Natural killer cell (primary cell): Measurements from ENCODE around the gene DENND1A. TPM values are rescaled to one million over a fixed set of nuclear protein-coding genes. Genes with fewer than 3 reads are reported as not detected.

Experiments used
- ATAC-seq, 3 donors: fragments of 150-1000 bp in 2 of 3; fragments of 200-7000 bp in 1 of 3; cut with Tn5 transposase; 1 replicate in 1 of 3; 2 replicates in 2 of 3; pipeline ENCODE4 v1.10.0; 2021; ENCODE audit warnings: mild to moderate bottlenecking in 2 of 3, moderate library complexity in 2 of 3
- DNase-seq, 2 donors: peaks; one replicate each; pipeline versions ENCODE4 v3.0.0 to v3.0.0-alpha.2; 2013 to 2021; ENCODE audit warnings: mixed read lengths in 1 of 2
- H3K27ac ChIP-seq: one replicate; pipeline ENCODE4 v1.5.1; 2013; ENCODE audit warnings: mild to moderate bottlenecking, low read length
- H3K27me3 ChIP-seq: one replicate; pipeline ENCODE4 v1.6.1; 2013; ENCODE audit warnings: low read length; ENCODE audit not compliant: control insufficient read depth, insufficient read depth
- H3K36me3 ChIP-seq: one replicate; pipeline ENCODE4 v1.6.1; 2013; ENCODE audit warnings: low read length; ENCODE audit not compliant: control insufficient read depth, insufficient read depth
- H3K4me1 ChIP-seq: one replicate; pipeline ENCODE4 v1.6.1; 2013; ENCODE audit warnings: low read length; ENCODE audit not compliant: control insufficient read depth, insufficient read depth
- H3K4me3 ChIP-seq: one replicate; pipeline ENCODE4 v1.5.1; 2013; ENCODE audit warnings: low read length
- H3K9me3 ChIP-seq: one replicate; pipeline ENCODE4 v1.6.1; 2013; ENCODE audit warnings: low read length; ENCODE audit not compliant: control insufficient read depth, insufficient read depth
- H3K27ac Mint-ChIP-seq, 2 donors: one replicate each; pipeline ENCODE4 v1.8.0; 2022; ENCODE audit warnings: mild to moderate bottlenecking in 2 of 2, mixed read lengths in 2 of 2, moderate library complexity in 1 of 2
- H3K27me3 Mint-ChIP-seq, 2 donors: one replicate each; pipeline ENCODE4 v1.8.0; 2022; ENCODE audit warnings: low read depth in 2 of 2, mixed read lengths in 2 of 2
- H3K36me3 Mint-ChIP-seq: one replicate; pipeline ENCODE4 v1.8.0; 2022; ENCODE audit warnings: mixed read lengths
- H3K4me1 Mint-ChIP-seq, 2 donors: one replicate each; pipeline ENCODE4 v1.8.0; 2022; ENCODE audit warnings: mixed read lengths in 2 of 2
- H3K4me3 Mint-ChIP-seq: one replicate; pipeline ENCODE4 v1.8.0; 2022; ENCODE audit warnings: mild to moderate bottlenecking, moderate library complexity, mixed read lengths
- H3K9me3 Mint-ChIP-seq, 2 donors: one replicate each; pipeline ENCODE4 v1.8.0; 2022; ENCODE audit warnings: mixed read lengths in 2 of 2
- WGBS: methylation state at CpG from one replicate; pipeline ENCODE4 v1.1.7; 2013; ENCODE audit warnings: missing lambda C conversion rate; ENCODE audit not compliant: insufficient coverage; 5-methylcytosine and 5-hydroxymethylcytosine counted together
- intact Hi-C: fragments of 100-400 bp; cut with micrococcal nuclease; formaldehyde crosslinking; loops from one replicate; pipeline ENCODE4 v1.14.2; 2022
- total RNA-seq, 4 donors: library from RNA; stranded (reverse); fragments of 120-200 nt in 1 of 4; gene quantifications; one replicate each; pipeline versions ENCODE4 v1.2.3 to v1.2.4, GENCODE V29; 2013 to 2022
- TF ChIP-seq, protein P1 (sequence below): fragments of 200-600 bp; IDR thresholded peaks from one replicate; pipeline ENCODE4 v1.8.0; 2022; ENCODE audit warnings: antibody characterized with exemption

Gene DENND1A
- total RNA-seq, 3 donors from 2014 or later (not counting 1 experiment from before 2014, with no cell fraction given), result 27.8 to 37.6 (median 30.9) TPM

DNA sequence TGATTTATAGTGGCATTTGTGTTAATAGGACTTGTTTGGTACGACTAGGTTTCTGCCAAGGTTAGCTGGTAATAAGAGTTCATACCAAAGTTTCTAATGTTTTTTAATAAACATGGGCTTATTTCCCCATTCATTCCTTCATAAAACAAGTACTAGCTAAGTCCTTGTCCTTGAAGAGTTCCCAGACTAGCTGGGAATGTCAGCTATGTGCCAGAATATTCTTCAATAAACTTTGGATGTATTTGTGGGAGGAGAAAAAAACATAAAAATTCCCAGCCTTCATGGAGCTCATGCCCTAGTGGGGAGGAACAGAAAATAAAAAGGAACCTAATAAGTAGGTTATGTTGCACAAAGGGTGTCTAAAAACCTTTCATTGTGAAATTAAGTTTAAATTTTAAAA, 176.9 kb downstream of the DENND1A start:
- Histone ChIP-seq H3K36me3 (no peaks in the 10 kb centered on the region), H3K4me3 (no peak overlapping the region), H3K27ac (no peak overlapping the region), H3K4me1 (no peaks in the 10 kb centered on the region), H3K9me3 (no peaks in the 10 kb centered on the region), H3K27me3 (no peaks in the 10 kb centered on the region)
- Mint-ChIP-seq H3K4me3 (no peak overlapping the region), H3K27ac (no peak overlapping the region), H3K27me3 (no peaks in the 10 kb centered on the region), H3K36me3 (no peaks in the 10 kb centered on the region), H3K4me1 (peaks cover 6 to 27% of the 10 kb centered on the region in 2 donors), H3K9me3 (no peaks in the 10 kb centered on the region)
- DNase-seq, result no peak
- intact Hi-C loops, result no loop called here
- WGBS, result 50% methylated on average over 1 of the region's 1 CpG
- no peak for ATAC-seq
- TF ChIP-seq, protein P1, sequence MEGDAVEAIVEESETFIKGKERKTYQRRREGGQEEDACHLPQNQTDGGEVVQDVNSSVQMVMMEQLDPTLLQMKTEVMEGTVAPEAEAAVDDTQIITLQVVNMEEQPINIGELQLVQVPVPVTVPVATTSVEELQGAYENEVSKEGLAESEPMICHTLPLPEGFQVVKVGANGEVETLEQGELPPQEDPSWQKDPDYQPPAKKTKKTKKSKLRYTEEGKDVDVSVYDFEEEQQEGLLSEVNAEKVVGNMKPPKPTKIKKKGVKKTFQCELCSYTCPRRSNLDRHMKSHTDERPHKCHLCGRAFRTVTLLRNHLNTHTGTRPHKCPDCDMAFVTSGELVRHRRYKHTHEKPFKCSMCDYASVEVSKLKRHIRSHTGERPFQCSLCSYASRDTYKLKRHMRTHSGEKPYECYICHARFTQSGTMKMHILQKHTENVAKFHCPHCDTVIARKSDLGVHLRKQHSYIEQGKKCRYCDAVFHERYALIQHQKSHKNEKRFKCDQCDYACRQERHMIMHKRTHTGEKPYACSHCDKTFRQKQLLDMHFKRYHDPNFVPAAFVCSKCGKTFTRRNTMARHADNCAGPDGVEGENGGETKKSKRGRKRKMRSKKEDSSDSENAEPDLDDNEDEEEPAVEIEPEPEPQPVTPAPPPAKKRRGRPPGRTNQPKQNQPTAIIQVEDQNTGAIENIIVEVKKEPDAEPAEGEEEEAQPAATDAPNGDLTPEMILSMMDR, result no peak

DNA sequence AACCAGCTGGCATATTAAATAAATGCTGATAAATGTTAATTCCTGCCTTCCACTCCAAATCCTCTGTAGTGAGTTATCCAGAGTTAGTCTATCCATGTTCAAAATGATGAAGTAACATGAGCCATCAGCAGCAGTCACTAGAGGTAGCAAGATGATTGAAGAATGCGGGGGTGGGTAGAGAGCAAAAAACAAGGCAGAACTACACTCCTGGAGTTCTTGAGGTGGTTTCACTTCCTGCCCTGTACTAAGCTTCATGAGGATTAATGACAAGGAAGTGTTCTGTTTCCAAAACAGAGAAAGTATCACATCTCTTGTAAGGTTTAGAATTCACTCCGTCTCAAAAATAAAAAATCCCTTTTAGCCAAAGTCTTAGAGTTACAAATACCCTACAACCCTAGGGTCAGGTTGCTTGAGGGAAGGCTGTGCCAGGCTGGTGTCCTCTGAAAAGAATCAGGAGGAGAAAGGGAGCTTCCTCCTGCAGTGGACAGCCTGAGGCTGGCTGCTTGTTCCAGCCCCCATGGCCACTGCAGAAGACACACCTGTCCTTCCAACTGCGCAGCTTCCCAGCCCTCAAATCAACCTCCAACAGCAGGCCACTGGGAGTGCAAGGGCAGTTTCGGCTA, 180.2 kb downstream of the DENND1A start:
- WGBS, result 94% methylated on average over 2 of the region's 4 CpGs
- no peaks in the 10 kb centered on the region for H3K36me3 Mint-ChIP-seq

DNA sequence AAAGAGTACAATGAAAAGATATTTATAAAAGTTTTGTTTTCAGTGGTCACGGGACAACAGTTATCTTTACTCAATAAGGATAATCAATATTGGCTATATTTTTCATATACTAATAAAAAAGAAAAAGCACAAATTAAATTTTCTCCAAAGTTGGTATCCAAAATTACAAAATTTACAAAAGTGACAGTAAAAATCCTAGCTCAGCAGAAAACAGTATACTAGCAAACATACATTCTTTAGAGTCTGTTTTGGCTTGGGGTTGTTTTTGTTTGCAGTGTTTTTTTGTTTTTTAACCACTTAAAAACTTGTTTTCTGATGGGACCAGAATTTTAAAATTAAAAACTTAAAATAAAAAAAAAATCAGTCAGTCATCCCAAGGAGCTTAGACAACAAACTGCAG, 183.2 kb downstream of the DENND1A start:
- Mint-ChIP-seq H3K27me3 (no peaks in the 10 kb centered on the region), H3K36me3 (no peaks in the 10 kb centered on the region), H3K9me3 (no peaks in the 10 kb centered on the region), H3K4me3 (no peak overlapping the region), H3K27ac (no peak overlapping the region), H3K4me1 (peaks cover 0 to 17% of the 10 kb centered on the region in 2 donors)
- ATAC-seq (no peak), DNase-seq (no peak)
- H3K9me3 ChIP-seq, result no peaks in the 10 kb centered on the region
- intact Hi-C loops, result no loop called here
- no peaks in the 10 kb centered on the region for H3K4me1 ChIP-seq
- no peaks in the 10 kb centered on the region for H3K27me3 ChIP-seq
- TF ChIP-seq, protein P1, result no peak
- no peak overlapping the region for H3K27ac ChIP-seq
- no peaks in the 10 kb centered on the region for H3K36me3 ChIP-seq
- WGBS, result no CpG with 5 or more reads among the region's 1 CpG
- no peak overlapping the region for H3K4me3 ChIP-seq

More for the DNA sequence above, 180.2 kb downstream of the DENND1A start:
- no peaks in the 10 kb centered on the region for H3K4me1 ChIP-seq
- no peaks in the 10 kb centered on the region for H3K36me3 ChIP-seq
- H3K9me3 ChIP-seq, result no peaks in the 10 kb centered on the region
- Mint-ChIP-seq H3K27ac (no peak overlapping the region), H3K27me3 (no peaks in the 10 kb centered on the region), H3K9me3 (no peaks in the 10 kb centered on the region), H3K4me3 (no peak overlapping the region), H3K4me1 (peaks cover 5 to 27% of the 10 kb centered on the region in 2 donors)
- ATAC-seq (no peak), DNase-seq (peak in 1 of 2 donors; percentile 22)
- no peaks in the 10 kb centered on the region for H3K27me3 ChIP-seq
- intact Hi-C loops, result no loop called here
- TF ChIP-seq, protein P1, result no peak
- no peak overlapping the region for H3K27ac ChIP-seq
- no peak overlapping the region for H3K4me3 ChIP-seq

DNA sequence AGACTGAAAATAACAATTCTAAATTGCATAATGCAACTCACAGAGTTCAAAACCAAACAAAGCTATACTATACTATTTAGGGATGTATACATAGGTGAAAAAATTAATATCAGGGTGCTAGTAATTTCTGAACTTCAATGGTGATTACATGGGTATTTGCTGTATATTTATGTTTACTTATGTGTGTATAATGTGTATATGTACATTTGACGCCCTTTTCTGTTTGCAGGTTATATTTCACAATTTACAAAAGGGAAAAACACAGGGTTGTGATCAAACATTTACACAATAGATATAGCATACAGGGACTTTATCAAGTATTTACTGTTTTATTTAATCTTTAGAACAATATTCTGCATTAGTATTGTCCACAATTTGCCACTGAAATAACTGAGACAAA, 184.0 kb downstream of the DENND1A start:
- H3K9me3 Mint-ChIP-seq, result no peaks in the 10 kb centered on the region
- no peak overlapping the region for H3K27ac Mint-ChIP-seq
- peaks cover 0 to 13% of the 10 kb centered on the region in 2 donors for H3K4me1 Mint-ChIP-seq
- no peaks in the 10 kb centered on the region for H3K36me3 Mint-ChIP-seq
- no peaks in the 10 kb centered on the region for H3K27me3 Mint-ChIP-seq
- H3K4me3 Mint-ChIP-seq, result no peak overlapping the region
- Histone ChIP-seq H3K36me3 (no peaks in the 10 kb centered on the region), H3K27me3 (no peaks in the 10 kb centered on the region), H3K27ac (no peak overlapping the region), H3K4me1 (no peaks in the 10 kb centered on the region), H3K4me3 (no peak overlapping the region), H3K9me3 (no peaks in the 10 kb centered on the region)
- TF ChIP-seq, protein P1, result no peak
- intact Hi-C loops, result no loop called here
- no peak for DNase-seq
- no CpG with 5 or more reads among the region's 1 CpG for WGBS
- ATAC-seq, result no peak
